ENCODE results near the gene DPYSL5.

DNA sequence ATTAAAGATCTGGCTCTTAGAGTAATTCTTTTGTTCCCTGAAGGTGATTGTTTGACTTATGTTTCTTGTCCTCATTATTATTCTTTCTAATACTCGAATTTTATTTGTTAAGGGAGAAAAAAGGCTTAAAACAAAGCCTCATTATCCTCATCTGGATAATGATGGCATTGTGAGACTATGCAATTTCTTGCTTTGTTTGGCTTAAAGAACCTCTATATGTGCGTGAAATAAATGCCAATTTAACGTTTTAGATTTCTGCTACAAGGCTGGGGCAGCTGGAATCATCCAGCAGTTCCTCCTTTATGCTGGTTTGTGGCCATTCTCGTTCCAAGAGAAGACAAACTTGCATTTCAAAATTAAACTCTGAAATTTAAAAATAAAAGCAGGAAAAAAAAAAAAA is 4.9 kb upstream of the DPYSL5 start:
- TF ChIP-seq, protein P1, sequence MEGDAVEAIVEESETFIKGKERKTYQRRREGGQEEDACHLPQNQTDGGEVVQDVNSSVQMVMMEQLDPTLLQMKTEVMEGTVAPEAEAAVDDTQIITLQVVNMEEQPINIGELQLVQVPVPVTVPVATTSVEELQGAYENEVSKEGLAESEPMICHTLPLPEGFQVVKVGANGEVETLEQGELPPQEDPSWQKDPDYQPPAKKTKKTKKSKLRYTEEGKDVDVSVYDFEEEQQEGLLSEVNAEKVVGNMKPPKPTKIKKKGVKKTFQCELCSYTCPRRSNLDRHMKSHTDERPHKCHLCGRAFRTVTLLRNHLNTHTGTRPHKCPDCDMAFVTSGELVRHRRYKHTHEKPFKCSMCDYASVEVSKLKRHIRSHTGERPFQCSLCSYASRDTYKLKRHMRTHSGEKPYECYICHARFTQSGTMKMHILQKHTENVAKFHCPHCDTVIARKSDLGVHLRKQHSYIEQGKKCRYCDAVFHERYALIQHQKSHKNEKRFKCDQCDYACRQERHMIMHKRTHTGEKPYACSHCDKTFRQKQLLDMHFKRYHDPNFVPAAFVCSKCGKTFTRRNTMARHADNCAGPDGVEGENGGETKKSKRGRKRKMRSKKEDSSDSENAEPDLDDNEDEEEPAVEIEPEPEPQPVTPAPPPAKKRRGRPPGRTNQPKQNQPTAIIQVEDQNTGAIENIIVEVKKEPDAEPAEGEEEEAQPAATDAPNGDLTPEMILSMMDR (IDR thresholded peaks at IDR 0.05): no peak
- no peak for TF ChIP-seq POLR2A (IDR thresholded peaks at IDR 0.05)
